Lung microvascular endothelial cell (primary cell): ENCODE measurements around the gene FAIM2. TPM values are rescaled to one million over a fixed set of nuclear protein-coding genes. Genes with fewer than 3 reads are reported as not detected.

ENCODE experiments used
- DNase-seq, 2 donors: peaks; one replicate each; pipeline versions ENCODE4 v3.0.0 to v3.0.0-alpha.2; 2010; ENCODE audit warnings: low read depth in 2 of 2
- total RNA-seq: library from RNA; depleted of rRNA; stranded (reverse); fragments of >200 nt; gene quantifications from 2 replicates; pipeline ENCODE4 v1.2.1, GENCODE V29; 2014

Gene FAIM2
- not detected in 2 replicates for total RNA-seq

DNA sequence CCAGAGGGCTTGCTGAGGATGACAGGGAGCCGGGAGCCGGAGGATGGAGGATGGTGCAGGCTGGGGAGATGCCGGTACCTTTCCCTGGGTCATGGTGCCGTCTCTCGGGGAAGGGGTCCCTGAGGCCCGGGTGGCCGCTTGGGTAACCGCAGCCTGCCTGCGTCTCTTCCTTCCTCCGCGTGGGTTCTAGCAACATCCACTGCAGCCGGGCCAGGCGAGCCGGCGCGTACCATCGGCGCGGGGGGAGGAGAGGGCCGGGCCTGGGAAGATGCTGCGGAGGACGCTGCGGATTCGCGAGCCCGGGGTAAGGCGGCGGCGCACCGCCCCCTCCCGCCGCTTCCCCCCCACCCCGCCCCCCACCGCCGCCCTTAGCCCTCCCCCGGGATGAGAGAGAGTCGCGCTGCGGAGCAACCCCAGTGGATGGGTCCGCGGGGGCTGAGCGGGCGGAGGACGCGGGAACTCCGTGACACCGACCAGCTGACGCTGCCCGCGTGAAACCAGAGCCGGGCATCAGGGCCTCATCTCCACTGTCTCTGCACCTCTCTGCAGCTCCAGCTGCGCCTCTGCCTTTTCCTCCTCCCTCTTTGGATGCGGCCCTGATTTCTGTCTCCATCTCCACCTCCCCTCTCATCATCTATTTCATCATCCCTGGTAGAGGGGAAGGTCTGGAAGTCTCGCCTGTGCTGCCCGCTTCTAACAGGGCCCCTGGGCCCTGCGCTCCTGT is at the start of gene FAIM2:
FAIM2 (minus strand) TSS at position 201 of the 724 bp plus-strand sequence; CDS start at position 93, 108 bp downstream.
- peak in 1 of 2 donors; percentile 22 for DNase-seq

DNA sequence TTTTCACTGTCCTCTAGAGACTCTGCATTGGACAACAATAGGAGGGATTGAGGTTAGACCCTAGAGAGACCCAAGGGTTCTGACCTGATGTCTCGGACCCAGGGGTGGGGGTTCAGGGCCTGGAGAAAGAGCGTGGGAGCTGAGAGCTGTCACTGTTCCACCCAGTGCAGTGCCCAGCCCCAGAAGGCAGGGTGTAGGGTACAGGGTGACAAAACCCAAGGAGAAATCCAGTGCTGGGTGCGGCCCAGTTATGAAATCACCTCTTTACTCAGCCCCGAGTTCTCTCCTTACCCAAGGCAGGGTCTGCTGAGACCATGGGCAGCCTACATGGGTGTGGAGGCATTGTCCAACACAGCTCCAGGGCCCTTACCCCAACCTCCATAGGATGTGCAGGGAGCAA is 49.5 kb upstream of the FAIM2 start:
- DNase-seq = no peak

DNA sequence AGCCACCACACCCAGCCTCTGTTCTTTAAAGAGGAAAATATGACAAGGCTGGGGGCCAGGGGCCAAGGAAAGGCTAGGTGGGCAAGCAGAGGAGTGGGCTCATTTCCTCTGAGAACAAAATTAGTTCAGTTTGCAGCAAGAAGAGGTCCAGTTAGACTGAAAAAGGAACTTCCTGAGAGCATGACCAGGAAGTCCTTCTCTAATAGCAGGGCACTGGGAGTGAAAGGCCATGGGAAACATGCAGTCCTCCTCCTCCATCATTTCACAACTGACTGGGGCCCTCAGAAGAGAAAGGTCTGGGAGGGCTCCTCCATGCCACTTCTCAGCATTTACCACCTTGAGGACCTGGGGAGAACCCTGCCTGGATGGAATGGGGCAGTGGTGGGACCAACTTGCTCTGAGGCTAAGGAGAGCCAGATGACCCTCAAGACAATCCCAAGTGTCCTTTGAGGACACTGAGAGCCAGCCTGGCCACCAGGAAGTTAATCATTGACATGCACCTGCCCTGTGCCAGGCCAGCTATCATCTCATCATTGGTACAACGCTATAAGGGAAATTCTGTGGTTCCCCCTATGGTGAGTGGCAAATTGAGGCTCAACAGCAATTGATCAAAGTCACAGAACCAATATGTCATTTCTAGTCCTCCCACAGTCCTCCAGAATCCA is 48.8 kb upstream of the FAIM2 start:
- no peak for DNase-seq

DNA sequence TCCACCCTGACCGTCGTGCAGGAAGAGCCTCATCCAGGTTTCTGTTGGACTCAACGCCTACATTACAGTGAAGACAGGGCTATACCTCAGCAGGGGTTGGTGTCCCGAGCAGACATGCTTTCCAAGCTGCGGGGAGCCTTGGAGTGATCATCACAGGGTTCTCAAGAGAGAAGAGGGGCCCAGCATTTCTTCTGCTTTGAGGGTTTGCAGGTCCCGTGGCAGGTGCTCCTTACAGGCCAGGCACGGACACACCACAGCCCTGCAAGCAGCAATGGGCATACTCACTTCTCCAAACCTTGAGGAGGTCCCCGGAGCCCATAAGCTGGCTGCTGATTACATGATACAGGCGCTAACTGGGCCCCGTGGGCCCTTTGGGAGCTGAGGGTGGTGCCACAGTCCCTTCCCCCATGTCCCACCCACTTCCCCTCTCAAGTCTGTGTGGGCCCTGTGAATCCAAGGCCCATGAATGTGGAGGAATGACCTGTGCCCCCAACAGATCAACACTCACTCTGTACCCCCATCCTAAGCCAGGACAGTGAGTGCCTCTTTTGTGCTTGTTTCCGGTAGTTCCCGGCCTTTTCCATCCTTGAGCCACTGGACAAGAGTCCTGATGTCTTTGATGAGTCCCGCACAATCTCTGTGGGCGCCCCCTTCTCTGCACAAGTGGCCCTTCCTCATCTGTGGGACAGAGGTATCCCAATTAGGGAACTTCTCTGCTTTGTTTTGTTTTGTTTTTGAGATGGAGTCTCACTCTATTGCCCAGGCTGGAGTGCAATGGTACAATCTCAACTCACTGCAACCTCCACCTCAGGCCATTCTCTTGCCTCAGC is 47.9 kb upstream of the FAIM2 start:
- no peak for DNase-seq

DNA sequence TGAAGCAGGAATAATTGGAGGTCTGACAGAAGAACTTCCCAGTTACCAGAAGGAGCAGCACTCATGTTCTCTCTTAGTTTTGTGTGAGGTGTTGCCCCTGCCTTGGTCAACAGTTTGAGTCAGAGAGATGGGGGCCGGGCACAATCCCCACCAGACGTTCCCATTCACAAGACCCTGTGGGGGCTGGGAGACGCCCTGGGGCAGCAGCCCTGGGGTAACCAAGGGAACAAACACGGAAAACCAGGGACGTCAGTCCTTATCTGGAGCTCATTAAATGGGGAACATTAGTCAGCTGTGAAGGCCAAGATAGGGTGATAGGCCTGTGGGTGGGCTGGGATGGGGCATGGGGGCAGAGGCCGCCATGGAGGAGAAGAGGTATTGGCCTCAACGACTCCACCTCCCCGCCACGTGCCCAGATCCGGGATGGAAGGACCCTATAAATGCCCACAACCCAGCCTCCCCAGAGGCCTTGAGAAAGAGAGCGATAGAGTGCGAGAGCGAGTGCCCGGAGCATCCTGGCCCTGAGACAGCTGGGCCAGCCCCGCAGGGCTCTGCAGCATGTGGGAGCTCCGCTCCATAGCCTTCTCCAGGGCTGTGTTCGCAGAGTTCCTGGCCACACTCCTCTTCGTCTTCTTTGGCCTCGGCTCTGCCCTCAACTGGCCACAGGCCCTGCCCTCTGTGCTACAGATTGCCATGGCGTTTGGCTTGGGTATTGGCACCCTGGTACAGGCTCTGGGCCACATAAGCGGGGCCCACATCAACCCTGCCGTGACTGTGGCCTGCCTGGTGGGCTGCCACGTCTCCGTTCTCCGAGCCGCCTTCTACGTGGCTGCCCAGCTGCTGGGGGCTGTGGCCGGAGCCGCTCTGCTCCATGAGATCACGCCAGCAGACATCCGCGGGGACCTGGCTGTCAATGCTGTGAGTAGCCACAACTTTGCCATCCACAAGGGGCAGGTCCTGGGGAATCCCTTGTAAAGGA is 46.9 kb upstream of the FAIM2 start, which contains the start of gene AQP2:
AQP2 (plus strand) TSS at position 465 of the 979 bp plus-strand sequence; CDS start at position 559, 94 bp downstream.
- no peak for DNase-seq

DNA sequence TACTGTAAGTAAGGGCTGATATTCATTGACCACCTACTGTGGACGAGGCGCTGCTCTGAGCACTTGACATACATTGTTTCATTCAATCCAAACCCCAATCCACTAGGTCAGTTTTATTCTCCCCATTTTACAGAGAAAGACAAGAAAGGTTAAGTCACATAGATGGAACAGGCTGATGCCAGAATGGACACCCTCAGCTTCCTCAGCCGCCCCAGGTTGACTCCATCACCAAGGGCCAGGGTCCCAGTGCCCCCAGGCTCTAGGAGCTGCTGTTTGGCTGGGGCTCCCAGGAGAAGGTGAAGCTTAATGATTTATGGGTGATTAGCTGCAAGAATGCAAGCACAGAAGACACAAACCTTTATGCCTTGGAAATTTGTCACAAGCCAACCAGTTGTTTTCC is 46.2 kb upstream of the FAIM2 start:
- no peak for DNase-seq

DNA sequence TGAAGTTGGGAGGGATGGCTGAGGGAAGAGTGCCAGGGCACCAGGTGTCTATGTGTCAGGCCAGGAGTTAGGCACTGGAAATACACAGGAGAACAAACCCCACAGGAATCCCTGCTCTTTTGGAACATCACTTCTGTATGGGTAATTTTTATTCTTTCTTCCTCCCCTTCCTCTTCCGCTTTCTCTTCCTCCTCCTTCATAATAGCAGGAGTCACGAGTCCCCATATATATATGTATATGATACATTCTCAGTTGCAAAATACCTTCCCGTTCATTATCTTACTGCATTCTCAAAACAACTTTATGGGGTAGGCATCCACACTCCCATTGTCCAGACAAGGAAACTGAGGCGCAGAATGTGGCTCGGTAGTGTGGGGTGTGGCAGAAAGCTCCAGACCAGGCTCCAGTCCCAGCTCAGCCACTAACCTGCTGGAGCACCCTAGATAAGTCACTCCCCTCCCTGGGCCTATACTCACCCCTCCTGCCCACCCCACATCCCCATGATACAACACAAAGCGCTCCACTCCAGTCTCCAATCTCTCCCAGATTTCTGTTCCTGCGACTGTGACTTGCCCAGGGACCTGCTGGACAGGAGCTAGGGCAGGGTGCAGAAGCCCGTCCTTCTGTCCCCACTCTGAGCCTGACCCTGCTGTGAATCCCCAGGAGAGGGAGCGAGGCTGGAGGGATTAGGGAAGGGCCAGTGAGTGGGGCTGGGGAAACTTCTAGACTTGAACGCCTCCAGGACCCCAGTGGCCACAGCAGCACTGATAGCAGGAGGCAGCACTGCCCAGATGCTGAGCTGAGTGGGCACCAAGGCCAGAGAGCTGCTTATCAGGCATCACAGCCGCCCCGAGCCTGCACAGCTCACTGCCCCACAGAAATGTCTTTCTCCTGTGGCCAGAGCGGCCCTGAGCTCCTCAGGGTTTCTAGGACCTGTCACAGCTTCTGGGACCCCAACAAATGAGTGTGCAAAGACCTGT is 45.5 kb upstream of the FAIM2 start:
- no peak for DNase-seq

DNA sequence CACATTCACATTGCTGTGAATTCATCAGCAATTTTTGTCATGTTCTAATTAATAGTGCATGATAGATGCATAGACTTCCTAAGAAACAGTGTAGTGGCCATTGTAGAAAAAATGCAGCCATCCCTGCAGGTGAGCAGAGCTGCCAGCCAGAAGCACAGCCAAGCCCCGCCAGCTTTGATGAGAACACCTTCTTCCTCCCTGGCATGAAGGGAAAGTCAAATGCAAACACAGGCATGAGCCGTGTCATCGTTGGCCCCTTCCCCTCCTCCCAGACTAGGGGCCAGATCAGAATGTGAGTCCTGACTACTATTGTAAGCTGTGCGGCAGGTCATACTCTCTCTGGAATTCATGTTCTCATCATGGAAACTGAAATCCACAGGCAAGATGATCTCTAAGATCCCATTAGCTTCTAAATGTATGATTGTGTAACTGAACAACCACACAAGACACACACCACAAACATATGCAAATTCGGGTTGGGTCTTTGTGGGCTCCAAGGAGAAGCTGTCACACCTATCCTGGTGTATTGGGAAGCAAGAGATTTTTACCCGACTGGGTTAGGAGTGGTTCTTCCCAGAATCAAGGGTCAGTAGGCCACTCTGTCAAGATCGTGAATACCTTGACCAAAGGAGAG is 44.0 kb upstream of the FAIM2 start:
- DNase-seq = no peak

DNA sequence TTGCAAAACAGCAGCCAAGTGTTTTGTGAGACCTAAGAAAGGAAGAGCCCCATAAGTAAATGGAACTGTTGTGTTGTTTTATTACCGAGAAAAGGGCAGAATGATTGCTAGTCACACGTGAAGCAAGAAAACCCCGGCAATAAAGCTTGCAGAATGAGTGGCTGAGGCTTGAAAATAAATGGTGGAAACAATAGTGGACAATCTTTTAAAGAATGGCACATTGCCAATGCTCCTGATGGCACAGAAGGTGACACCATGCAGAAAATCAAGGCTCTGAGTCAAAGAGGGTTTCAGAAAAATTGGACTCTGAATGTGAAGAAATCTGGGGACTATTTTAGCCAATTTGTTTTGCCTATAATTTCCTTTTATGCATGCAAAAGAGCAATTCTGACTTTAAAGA is 42.8 kb upstream of the FAIM2 start:
- DNase-seq = no peak

DNA sequence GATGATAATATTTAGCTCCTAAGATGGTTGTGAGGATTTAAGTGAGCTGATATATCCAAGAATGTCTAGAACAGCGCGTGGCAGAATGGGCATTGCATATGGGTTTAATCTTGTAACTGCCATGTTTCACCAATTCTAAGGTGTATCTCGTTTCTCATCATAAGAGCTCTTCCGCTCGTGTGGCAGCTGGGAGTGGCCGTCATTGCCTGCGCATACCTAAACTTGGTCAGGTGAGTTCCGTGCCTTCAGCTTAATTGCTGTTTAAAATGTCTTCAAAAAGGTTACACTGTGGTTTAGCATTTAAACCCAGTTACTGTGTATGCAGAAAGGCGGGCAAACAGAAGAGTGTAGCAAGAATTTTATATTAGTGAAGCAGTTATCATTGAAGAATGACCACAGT is 42.4 kb upstream of the FAIM2 start:
- DNase-seq = no peak

DNA sequence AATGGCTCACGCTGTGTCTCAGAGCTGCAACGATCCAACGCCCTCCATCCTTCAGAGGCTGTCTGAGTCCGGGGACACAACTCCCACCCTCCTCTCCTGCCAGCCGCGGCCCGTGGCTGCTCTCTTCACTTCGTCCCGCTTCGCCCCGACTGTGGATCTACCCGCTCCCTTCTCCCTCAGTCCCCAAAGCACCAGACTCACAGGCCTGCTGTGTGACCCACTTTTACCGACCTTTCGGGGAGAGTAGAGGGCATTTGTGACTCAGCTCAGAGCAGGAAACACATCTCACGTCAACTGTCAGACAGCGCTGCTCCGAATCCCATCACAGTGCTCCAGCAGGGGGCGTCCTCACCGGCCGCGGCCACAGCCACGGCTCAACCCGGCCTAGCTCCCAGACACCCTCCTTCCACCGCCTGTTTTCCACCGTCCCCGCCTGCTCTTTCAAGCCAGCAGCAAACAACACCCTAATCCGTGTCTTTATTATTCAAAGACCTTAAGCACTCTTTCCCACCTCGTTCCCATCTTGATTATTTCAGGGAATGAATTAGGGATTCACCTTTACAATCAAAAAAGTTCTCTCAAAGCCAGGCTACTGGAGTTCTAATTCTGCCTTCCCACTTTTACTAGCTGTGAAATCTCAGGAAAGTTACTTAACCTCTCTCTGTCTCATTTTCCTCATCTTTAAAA is 41.8 kb upstream of the FAIM2 start:
- peak; percentile 86 to 88 for DNase-seq

DNA sequence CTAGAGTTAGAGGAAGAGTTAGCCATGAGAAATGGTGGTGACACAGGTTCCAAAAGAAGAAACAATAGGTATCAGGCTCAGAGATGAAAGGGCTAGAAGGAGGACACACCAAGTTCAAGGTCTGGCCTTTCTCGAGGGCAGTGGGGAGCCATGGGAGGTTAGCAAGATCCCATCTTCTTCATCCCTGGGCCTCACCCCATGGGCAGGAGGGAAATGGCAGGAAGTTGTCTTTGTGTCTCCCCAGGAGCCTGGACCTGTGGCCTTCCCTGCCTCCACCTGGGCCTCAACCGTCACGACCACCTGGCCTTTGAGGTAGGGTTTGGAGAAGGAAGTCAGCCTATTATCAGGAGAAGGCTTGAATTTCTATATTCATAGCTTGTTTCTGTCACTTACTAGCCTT is 41.0 kb upstream of the FAIM2 start:
- no peak for DNase-seq

DNA sequence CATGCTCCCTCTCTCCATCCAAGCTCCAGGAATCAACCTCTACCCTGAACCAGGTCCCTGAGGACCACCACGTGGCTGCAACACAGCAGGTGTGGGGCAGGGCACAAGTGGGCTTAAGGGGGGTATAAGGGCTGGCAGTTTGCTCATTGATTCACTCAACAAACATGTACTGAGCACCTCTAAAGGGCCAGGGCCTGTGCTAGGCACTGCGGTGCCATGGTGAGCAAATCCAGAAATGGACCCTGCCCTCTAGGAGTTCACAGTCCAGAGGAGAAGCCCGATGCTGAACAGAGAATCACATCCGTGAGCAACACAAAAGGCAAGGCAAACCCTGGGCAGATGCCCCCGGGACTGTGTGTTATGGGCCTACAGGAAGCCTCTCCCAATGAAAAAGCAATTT is 40.3 kb upstream of the FAIM2 start:
- no peak for DNase-seq

DNA sequence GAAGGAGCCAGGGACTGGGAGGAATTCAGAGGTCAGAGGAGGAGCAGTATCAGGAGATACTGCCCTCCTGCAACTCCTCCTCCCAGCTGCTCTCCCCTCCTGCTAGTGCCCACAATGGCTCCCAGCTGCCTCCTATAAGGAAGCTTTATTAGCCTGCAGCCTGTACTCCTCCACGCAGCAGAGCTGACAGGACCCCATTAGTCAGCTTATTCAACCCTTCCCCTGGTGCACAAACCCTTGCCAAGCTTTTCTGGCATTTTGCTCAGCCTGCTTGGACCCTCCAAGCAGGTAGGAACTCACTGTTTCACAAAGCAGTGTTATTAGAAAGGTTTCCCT is 39.9 kb upstream of the FAIM2 start:
- DNase-seq = no peak

DNA sequence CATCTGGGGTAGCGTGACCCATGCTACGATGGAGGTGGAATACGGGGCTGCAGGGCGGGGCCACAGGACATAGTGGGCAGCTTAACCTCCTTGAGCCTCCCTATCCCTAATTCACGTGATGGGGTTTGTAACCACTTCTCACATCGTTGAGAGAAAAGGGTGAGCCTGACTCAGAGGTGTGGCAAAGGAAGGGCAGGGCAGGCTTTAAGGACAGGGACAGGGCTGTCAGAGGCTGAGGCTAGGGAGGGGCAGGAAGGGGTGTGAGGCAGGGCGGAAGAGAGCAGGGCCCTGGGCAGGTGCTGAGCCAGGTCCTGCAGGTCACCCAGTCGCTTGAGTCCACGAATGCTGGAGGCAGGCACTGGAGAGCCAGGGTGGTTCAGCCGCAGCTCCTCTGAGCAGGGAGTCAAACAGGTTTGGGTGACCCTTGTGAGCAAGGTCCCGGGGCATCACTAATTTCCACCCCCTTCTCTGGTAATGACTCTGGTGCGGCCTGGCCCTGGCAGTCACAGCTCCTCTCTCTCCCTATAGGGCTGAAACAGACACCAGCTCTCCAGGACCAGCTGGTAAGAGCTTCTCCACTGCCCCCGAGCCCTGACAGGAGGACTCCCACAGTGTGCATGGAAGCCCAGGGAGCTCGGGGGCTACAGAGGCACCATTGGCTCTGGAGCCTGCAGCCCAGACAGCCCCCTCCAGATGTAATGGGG is 39.4 kb upstream of the FAIM2 start:
- DNase-seq = no peak

DNA sequence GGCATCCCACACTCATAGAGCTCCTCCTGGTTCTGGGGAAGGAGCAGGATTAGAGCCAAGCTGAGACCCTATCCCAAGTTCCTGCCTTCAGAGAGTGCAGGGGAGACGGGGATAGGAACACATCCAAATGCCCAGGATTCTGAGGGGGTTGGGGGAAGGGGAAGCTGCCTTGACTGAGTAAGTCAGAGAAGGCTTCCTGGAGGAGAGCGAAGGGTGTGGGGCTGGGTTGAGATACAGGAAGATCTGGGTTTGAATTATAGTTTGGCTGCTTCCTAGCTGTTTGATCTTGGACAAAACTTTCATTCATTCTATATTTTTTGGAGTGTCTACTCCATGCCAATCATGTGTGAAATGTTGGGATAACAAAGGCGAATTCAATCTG is 38.8 kb upstream of the FAIM2 start:
- no peak for DNase-seq

DNA sequence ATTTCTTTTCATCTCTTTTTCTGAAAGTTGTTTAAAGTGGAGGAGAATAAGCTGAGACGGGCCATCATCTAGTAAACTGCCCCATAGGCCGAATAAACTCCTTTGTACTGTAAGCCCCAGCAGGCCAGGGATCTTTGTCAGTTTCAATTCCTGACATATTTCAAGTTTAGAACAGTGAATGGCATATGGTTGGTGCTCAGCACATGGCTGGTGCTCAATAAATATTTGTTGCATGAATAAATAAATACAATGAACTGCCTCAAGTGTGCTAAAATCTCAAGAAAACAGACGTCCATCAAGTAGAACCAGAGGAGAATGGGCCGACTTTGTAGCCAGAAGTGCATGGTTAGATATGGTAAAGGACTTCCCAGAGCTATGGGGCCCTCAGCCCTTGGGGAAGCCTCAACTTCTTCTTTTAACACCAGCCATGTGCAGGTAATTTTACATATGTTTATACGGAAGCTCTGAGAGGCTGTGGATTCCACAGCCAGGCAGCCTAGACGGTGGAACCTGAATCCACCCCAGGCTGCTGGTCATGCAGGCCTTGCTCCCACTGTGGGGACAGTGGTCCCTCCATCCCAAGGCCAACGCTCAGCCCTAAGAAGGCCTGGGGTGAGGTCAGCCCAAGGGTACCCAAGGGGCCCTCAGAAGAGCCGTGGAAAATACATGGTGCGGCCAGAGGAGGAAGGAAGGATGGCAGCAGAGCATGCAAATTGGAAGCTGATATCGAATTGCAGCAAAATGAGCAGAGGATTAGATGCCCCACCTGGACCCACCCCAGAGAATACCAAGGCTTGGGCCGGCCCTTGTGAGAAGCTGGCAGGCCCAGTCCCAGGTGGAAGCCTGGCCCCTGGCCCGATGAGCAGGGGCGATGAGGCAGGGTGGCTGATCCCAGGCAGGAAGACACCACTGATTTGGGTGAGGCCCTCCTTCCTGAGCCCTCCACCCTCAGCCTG is 38.1 kb upstream of the FAIM2 start:
- no peak for DNase-seq
